GM12878 (cell line): ENCODE results near the gene FABP6. TPM values are rescaled to one million over a fixed set of nuclear protein-coding genes. Genes with fewer than 3 reads are reported as not detected.

Source experiments
- ATAC-seq: fragments of 200-7000 bp; cut with Tn5 transposase; 3 replicates; pipeline ENCODE4 v1.9.1; 2020; ENCODE audit warnings: mild to moderate bottlenecking, moderate library complexity
- BruUV-seq: library from RNA; stranded (reverse); fragments of 400-500 nt; replicated peaks from 2 replicates; lab custom pipeline; 2021; lab: Mats Ljungman, UMichigan
- CTCF ChIA-PET: fragments of 300-600 bp; sonication (Branson Sonifier 250); formaldehyde crosslinking; extraction: SDS; loops from one replicate; lab custom pipeline; 2021; ENCODE audit warnings: inconsistent platforms; lab: Yijun Ruan, JAX
- POLR2A ChIA-PET: fragments of 350-600 bp; formaldehyde crosslinking; extraction: SDS; loops from one replicate; lab custom pipeline; 2021; ENCODE audit warnings: inconsistent platforms; lab: Charles Lee
- RAD21 ChIA-PET: fragments of 300-600 bp; sonication (Branson Sonifier 250); formaldehyde crosslinking; loops from one replicate; lab custom pipeline; 2023; ENCODE audit warnings: antibody characterized with exemption; ENCODE audit not compliant: unreplicated experiment; lab: Charles Lee
- SMC1A ChIA-PET: fragments of 300-600 bp; sonication (Branson Sonifier 250); formaldehyde crosslinking; loops from one replicate; lab custom pipeline; 2023; ENCODE audit not compliant: unreplicated experiment, uncharacterized antibody; lab: Charles Lee
- DNase-seq: peaks from one replicate; pipeline ENCODE4 v3.0.0-alpha.2; 2011; ENCODE audit warnings: low read depth, low spot score
- FAIRE-seq: peaks from 3 replicates; lab custom pipeline; 2011; peaks lifted over from hg19 to GRCh38; lab: Jason Lieb, UNC
- H2AFZ ChIP-seq: 2 replicates; pipeline ENCODE4 v1.6.0; 2011; ENCODE audit warnings: low read depth, low read length, control low read depth; ENCODE audit not compliant: control insufficient read depth
- H3K27ac ChIP-seq: 2 replicates; pipeline ENCODE4 v1.5.1; 2011; ENCODE audit warnings: control low read depth; ENCODE audit not compliant: control insufficient read depth, insufficient read depth
- H3K27me3 ChIP-seq, 2 experiments: replicated peaks in 1 of 2; 2 replicates each; pipeline versions ENCODE4 v1.6.0 to v1.6.1; 2011; ENCODE audit warnings: low read length in 1 of 2; ENCODE audit not compliant: control insufficient read depth in 2 of 2, insufficient read depth in 2 of 2
- H3K36me3 ChIP-seq, 2 experiments: 2 replicates each; pipeline ENCODE4 v1.5.1; 2011; ENCODE audit warnings: low read length in 1 of 2; ENCODE audit not compliant: control insufficient read depth in 2 of 2, insufficient read depth in 2 of 2
- H3K4me1 ChIP-seq: 2 replicates; pipeline ENCODE4 v1.6.1; 2011; ENCODE audit warnings: mild to moderate bottlenecking, low read length, moderate library complexity, mixed read lengths; ENCODE audit not compliant: control insufficient read depth, insufficient read depth
- H3K4me2 ChIP-seq: 2 replicates; pipeline ENCODE4 v1.6.0; 2011; ENCODE audit warnings: control low read depth; ENCODE audit not compliant: control insufficient read depth, insufficient read depth
- H3K4me3 ChIP-seq: fragments of 200-600 bp; sonication (generic); 2 replicates; pipeline ENCODE4 v1.5.1; 2016
- H3K79me2 ChIP-seq: 2 replicates; pipeline ENCODE4 v1.6.0; 2011; ENCODE audit warnings: low read length; ENCODE audit not compliant: control insufficient read depth, insufficient read depth
- H3K9ac ChIP-seq: 2 replicates; pipeline ENCODE4 v1.8.0; 2011; ENCODE audit warnings: low read length, control low read depth, mixed read lengths; ENCODE audit not compliant: control insufficient read depth, insufficient read depth
- H3K9me3 ChIP-seq: replicated peaks from 3 replicates; pipeline ENCODE4 v1.5.1; 2011; ENCODE audit warnings: mild to moderate bottlenecking, low read length; ENCODE audit not compliant: control insufficient read depth, insufficient read depth
- H4K20me1 ChIP-seq: 2 replicates; pipeline ENCODE4 v1.6.0; 2011; ENCODE audit not compliant: control insufficient read depth, insufficient read depth
- HCFC1 ChIP-seq: fragments of 150-350 bp; IDR thresholded peaks from 2 replicates; pipeline ENCODE4 v1.6.1; 2014; ENCODE audit warnings: low read length
- STAT3 ChIP-seq: IDR thresholded peaks from 2 replicates; pipeline ENCODE4 v1.6.1; 2011; ENCODE audit warnings: low read depth, low read length, improper control_type of control experiment
- TCF7 ChIP-seq: IDR thresholded peaks from 2 replicates; pipeline ENCODE4 v1.6.1; 2014; ENCODE audit warnings: antibody characterized with exemption, borderline replicate concordance
- ZNF207 ChIP-seq: fragments of 450-650 bp; IDR thresholded peaks from 2 replicates; pipeline ENCODE4 v1.6.1; 2014; ENCODE audit warnings: antibody characterized with exemption, mild to moderate bottlenecking, borderline replicate concordance
- ZNF24 ChIP-seq: fragments of 450-650 bp; IDR thresholded peaks from 2 replicates; pipeline ENCODE4 v1.6.1; 2017; ENCODE audit warnings: antibody characterized with exemption, mild to moderate bottlenecking
- WGBS: methylation state at CpG from one replicate; pipeline ENCODE4 v1.1.6; 2016; ENCODE audit warnings: low lambda C conversion rate; ENCODE audit not compliant: insufficient replicate concordance, insufficient coverage; ENCODE audit errors: missing lambda C conversion rate; 5-methylcytosine and 5-hydroxymethylcytosine counted together
- in situ Hi-C: fragments of 300-500 bp; cut with MboI; formaldehyde crosslinking; loops from 9 replicates; pipeline ENCODE4 v1.14.3; 2018; ENCODE audit warnings: mixed read lengths
- intact Hi-C: fragments of 100-400 bp; cut with micrococcal nuclease; formaldehyde crosslinking; loops from one replicate; pipeline ENCODE4 v1.14.2; 2022; ENCODE audit not compliant: unreplicated experiment
- polyA plus RNA-seq, 11 experiments: library from polyadenylated mRNA; depleted of rRNA in 4 of 11; unstranded in 6 of 11; stranded (reverse) in 5 of 11; fragments of >200 nt; fragmentation: Nextera tagmentation in 4 of 11; fragmentation: Illumina TruSeq in 1 of 11; extraction: Ambion mirVana in 4 of 11; extraction: Trizol in 1 of 11; gene quantifications; 1 replicate in 1 of 11; 2 replicates in 10 of 11; pipeline versions ENCODE4 v1.2.1 to v1.2.3, GENCODE V29; 2011 to 2016; ENCODE audit warnings: inconsistent platforms in 2 of 11, missing spikeins in 2 of 11, low read depth in 1 of 11
- total RNA-seq, 4 experiments: library from RNA; depleted of rRNA in 3 of 4; stranded (reverse); fragments of >200 nt in 3 of 4; fragmentation: Illumina TruSeq in 1 of 4; extraction: Trizol in 1 of 4; gene quantifications; 2 replicates each; pipeline versions ENCODE4 v1.2.1 to v1.2.3, GENCODE V29; 2013 to 2021
- TF ChIP-seq, protein P1 (sequence below): fragments of 450-650 bp; IDR thresholded peaks from 2 replicates; pipeline ENCODE4 v1.6.1; 2018; ENCODE audit warnings: mild to moderate bottlenecking, low read depth, moderate library complexity; ENCODE audit not compliant: partially characterized antibody
- TF ChIP-seq, protein P2 (sequence below): fragments of 450-650 bp; formaldehyde crosslinking; IDR thresholded peaks from 2 replicates; pipeline ENCODE4 v1.4.0; 2020; ENCODE audit warnings: mild to moderate bottlenecking, moderate library complexity
- TF ChIP-seq, protein P3 (sequence below): IDR thresholded peaks from 2 replicates; pipeline ENCODE4 v1.6.1; 2012; ENCODE audit warnings: low read length, inconsistent platforms

FABP6 gene
- total and polyA plus RNA-seq, 10 of the 15 experiments (the other 5 are each of a cell fraction or from before 2014, with no cell fraction given), result 0.66 to 8.1 (median 2.4) TPM

DNA sequence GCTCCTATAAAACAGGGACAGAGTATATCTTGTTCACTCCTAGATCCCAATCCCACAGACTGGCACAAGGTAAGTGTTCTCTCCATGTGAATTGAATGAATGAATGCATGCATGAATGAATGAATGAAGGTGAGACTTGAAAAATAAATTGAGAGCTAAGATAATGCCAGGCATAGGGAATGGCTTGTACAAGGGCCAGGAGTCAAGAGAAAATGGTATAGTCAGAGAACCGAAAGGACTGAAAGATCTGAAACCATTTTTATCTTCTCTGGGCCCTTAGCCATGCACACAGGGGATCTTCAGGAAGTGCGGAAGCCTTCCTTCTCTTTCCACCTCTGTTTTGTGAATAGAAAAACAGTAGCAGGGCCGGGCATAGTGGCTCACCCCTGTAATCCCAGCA, 48.4 kb upstream of the FABP6 start:
- Histone ChIP-seq H3K4me3 (no peak overlapping the region), H3K27me3 (no peaks in the 10 kb centered on the region), H3K79me2 (no peaks in the 10 kb centered on the region), H2AFZ (no peak overlapping the region), H3K27ac (no peak overlapping the region), H3K4me2 (no peak overlapping the region), H3K9ac (no peak overlapping the region), H3K36me3 (no peaks in the 10 kb centered on the region), H3K4me1 (peaks cover 15% of the 10 kb centered on the region), H4K20me1 (no peaks in the 10 kb centered on the region), H3K9me3 (no peaks in the 10 kb centered on the region; the same call in 2 of the 3 replicates)
- ChIA-PET SMC1A (interaction anchor here (0.9 to 1.4 kb wide), 3 partner anchors 17 to 20 kb away, joined by 3 to 5 read pairs (median 3); no protein-coding TSS in a partner anchor), POLR2A (no interaction called here), RAD21 (interaction anchor here (1.0 kb wide), 1 partner anchor 162 kb away, joined by 3 read pairs; no protein-coding TSS in a partner anchor), CTCF (interaction anchor here (1.1 to 1.6 kb wide), 3 partner anchors 151 to 164 kb away, joined by 3 to 6 read pairs (median 4); no protein-coding TSS in a partner anchor)
- in situ Hi-C loops (no loop called here), intact Hi-C loops (no loop called here)
- ATAC-seq, result peak; percentile 62
- FAIRE-seq, result peak; percentile 61
- no peak for DNase-seq
- TF ChIP-seq, protein P1, sequence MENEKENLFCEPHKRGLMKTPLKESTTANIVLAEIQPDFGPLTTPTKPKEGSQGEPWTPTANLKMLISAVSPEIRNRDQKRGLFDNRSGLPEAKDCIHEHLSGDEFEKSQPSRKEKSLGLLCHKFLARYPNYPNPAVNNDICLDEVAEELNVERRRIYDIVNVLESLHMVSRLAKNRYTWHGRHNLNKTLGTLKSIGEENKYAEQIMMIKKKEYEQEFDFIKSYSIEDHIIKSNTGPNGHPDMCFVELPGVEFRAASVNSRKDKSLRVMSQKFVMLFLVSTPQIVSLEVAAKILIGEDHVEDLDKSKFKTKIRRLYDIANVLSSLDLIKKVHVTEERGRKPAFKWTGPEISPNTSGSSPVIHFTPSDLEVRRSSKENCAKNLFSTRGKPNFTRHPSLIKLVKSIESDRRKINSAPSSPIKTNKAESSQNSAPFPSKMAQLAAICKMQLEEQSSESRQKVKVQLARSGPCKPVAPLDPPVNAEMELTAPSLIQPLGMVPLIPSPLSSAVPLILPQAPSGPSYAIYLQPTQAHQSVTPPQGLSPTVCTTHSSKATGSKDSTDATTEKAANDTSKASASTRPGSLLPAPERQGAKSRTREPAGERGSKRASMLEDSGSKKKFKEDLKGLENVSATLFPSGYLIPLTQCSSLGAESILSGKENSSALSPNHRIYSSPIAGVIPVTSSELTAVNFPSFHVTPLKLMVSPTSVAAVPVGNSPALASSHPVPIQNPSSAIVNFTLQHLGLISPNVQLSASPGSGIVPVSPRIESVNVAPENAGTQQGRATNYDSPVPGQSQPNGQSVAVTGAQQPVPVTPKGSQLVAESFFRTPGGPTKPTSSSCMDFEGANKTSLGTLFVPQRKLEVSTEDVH, result no peak
- peak; percentile 86 for TF ChIP-seq ZNF24
- WGBS, result 20% methylated on average over 3 of the region's 3 CpGs
- no TSS peak for BruUV-seq

DNA sequence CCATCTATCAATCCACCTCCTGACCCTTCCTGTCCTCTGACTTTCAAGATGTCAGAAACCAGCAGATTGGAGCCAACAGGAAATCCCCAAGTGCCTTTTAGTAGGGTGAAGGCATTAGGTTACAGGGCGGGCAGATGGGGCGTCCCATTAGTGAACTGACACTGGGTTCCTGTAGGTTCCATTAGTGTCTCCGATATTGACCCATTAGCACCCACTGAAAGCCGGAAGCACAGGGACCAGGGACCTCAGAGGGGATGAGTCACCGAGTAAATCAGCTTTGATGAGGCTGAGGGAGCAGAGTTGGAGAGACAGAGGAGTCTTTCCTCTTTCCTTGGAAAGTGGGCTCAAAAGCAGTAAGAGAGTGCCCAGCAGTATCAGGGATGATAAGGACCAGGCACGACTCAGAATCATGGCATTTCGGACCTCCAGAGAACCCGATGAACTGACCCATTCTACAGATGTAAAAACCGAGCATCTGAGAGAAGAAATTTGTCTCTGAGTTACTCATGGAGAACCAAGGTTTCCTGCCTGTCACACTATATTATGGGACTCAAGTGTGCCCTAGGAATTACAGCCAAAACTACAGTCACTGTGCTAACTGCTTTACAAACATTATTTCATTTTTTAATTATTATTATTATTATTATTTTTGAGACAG, 47.2 kb upstream of the FABP6 start:
- Histone ChIP-seq H3K4me3 (no peak overlapping the region), H3K9ac (no peak overlapping the region), H3K79me2 (no peaks in the 10 kb centered on the region), H2AFZ (no peak overlapping the region), H3K9me3 (peaks cover 4% of the 10 kb centered on the region; the same call in 2 of the 3 replicates), H4K20me1 (no peaks in the 10 kb centered on the region), H3K27me3 (no peaks in the 10 kb centered on the region), H3K27ac (no peak overlapping the region), H3K36me3 (no peaks in the 10 kb centered on the region), H3K4me1 (peaks cover 16% of the 10 kb centered on the region), H3K4me2 (no peak overlapping the region)
- RAD21 ChIA-PET, result no interaction called here
- ATAC-seq (no peak; the same call in 2 of the 3 replicates), DNase-seq (no peak), FAIRE-seq (peak; percentile 70)
- WGBS, result 53% methylated on average over 9 of the region's 9 CpGs
- SMC1A ChIA-PET, result no interaction called here
- in situ Hi-C loops, result no loop called here
- intact Hi-C loops, result no loop called here
- no TSS peak for BruUV-seq
- CTCF ChIA-PET, result no interaction called here
- POLR2A ChIA-PET, result no interaction called here
- TF ChIP-seq, protein P2, sequence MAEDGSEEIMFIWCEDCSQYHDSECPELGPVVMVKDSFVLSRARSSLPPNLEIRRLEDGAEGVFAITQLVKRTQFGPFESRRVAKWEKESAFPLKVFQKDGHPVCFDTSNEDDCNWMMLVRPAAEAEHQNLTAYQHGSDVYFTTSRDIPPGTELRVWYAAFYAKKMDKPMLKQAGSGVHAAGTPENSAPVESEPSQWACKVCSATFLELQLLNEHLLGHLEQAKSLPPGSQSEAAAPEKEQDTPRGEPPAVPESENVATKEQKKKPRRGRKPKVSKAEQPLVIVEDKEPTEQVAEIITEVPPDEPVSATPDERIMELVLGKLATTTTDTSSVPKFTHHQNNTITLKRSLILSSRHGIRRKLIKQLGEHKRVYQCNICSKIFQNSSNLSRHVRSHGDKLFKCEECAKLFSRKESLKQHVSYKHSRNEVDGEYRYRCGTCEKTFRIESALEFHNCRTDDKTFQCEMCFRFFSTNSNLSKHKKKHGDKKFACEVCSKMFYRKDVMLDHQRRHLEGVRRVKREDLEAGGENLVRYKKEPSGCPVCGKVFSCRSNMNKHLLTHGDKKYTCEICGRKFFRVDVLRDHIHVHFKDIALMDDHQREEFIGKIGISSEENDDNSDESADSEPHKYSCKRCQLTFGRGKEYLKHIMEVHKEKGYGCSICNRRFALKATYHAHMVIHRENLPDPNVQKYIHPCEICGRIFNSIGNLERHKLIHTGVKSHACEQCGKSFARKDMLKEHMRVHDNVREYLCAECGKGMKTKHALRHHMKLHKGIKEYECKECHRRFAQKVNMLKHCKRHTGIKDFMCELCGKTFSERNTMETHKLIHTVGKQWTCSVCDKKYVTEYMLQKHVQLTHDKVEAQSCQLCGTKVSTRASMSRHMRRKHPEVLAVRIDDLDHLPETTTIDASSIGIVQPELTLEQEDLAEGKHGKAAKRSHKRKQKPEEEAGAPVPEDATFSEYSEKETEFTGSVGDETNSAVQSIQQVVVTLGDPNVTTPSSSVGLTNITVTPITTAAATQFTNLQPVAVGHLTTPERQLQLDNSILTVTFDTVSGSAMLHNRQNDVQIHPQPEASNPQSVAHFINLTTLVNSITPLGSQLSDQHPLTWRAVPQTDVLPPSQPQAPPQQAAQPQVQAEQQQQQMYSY (CRISPR knock-in tag), result no peak
- TF ChIP-seq HCFC1 (no peak), ZNF207 (no peak), TCF7 (no peak), STAT3 (no peak)
- TF ChIP-seq, protein P3, sequence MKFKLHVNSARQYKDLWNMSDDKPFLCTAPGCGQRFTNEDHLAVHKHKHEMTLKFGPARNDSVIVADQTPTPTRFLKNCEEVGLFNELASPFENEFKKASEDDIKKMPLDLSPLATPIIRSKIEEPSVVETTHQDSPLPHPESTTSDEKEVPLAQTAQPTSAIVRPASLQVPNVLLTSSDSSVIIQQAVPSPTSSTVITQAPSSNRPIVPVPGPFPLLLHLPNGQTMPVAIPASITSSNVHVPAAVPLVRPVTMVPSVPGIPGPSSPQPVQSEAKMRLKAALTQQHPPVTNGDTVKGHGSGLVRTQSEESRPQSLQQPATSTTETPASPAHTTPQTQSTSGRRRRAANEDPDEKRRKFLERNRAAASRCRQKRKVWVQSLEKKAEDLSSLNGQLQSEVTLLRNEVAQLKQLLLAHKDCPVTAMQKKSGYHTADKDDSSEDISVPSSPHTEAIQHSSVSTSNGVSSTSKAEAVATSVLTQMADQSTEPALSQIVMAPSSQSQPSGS, result no peak
